GM12801 (cell line): ENCODE results near the gene OTOS.

Experiments used
- CTCF ChIP-seq: IDR thresholded peaks from one replicate; pipeline ENCODE4 v1.5.1; 2011; ENCODE audit warnings: control low read depth; ENCODE audit not compliant: insufficient read length; ENCODE audit errors: extremely low read depth

The OTOS gene

GRCh38 chr2:240182476-240182875 is 42.0 kb upstream of the OTOS start:
- TF ChIP-seq CTCF: no peak

GRCh38 chr2:240182001-240182400 is 41.5 kb upstream of the OTOS start:
- no peak for TF ChIP-seq CTCF

GRCh38 chr2:240179941-240180666 is 39.6 kb upstream of the OTOS start:
- no peak for TF ChIP-seq CTCF

- TF ChIP-seq CTCF: no peak
Observed at GRCh38 chr2:240179186-240179815, 38.8 kb upstream of the OTOS start.

- no peak for TF ChIP-seq CTCF
Observed at GRCh38 chr2:240178564-240178963, 38.1 kb upstream of the OTOS start.

GRCh38 chr2:240174496-240174895 is 34.0 kb upstream of the OTOS start:
- no peak for TF ChIP-seq CTCF

- TF ChIP-seq CTCF: no peak
Observed at GRCh38 chr2:240172071-240172895, 31.8 kb upstream of the OTOS start.
